Hematopoietic multipotent progenitor cell treated with erythropoietin and hydrocortisone succinate and interleukin-3 and kit ligand, for 15 days (in vitro differentiated cells): ENCODE results near the gene MRPS12.

Experiments
- DNase-seq: peaks from one replicate; pipeline ENCODE4 v3.0.0-alpha.2; 2015; ENCODE audit warnings: low spot score

Gene MRPS12

GRCh38 chr19:38975214-38975860 lies 44.6 kb downstream of the MRPS12 start, which contains the start of gene FBXO17:
TSS of gene FBXO17 (minus strand) at chr19:38975742. CDS start at chr19:38950319, 25,423 bp downstream.
- no peak for DNase-seq

GRCh38 chr19:38975861-38976271 lies 45.1 kb downstream of the MRPS12 start:
- no peak for DNase-seq

- no peak for DNase-seq
These were observed 46.9 kb downstream of the MRPS12 start for GRCh38 chr19:38977445-38978325.

GRCh38 chr19:38978326-38978689 lies 47.6 kb downstream of the MRPS12 start:
- DNase-seq, result no peak

- DNase-seq, result no peak
These were observed 49.1 kb downstream of the MRPS12 start for GRCh38 chr19:38979812-38980211.

- no peak for DNase-seq
These were observed 50.0 kb downstream of the MRPS12 start for GRCh38 chr19:38980583-38981374.
